Left lung (tissue), 10 donors: ENCODE results near the gene APOL5. TPM values are rescaled to one million over a fixed set of nuclear protein-coding genes. Genes with fewer than 3 reads are reported as not detected.
A peak's percentile ranks its signal among the peaks of the same experiment; 100 is the strongest.

Source experiments
- ATAC-seq: fragments of 200-7000 bp; cut with Tn5 transposase; one replicate; pipeline ENCODE4 v1.9.1; 2020; ENCODE audit warnings: moderate library complexity
- DNase-seq, 4 donors: peaks; one replicate each; pipeline ENCODE4 v3.0.0-alpha.2; 2013 to 2020
- H3K27ac ChIP-seq, 2 donors: fragments of 200-600 bp; sonication (generic) in 1 of 2; one replicate each; pipeline versions ENCODE4 v1.5.0 to v1.8.0; 2020 to 2021
- H3K27me3 ChIP-seq, 2 donors: fragments of 200-600 bp; sonication (generic) in 1 of 2; one replicate each; pipeline versions ENCODE4 v1.5.0 to v1.8.0; 2020 to 2021
- H3K36me3 ChIP-seq, 2 donors: fragments of 200-600 bp; sonication (generic) in 1 of 2; one replicate each; pipeline versions ENCODE4 v1.5.0 to v1.8.0; 2020 to 2021
- H3K4me1 ChIP-seq, 2 donors: fragments of 200-600 bp; one replicate each; pipeline ENCODE4 v1.8.0; 2021
- H3K4me3 ChIP-seq, 2 donors: fragments of 200-600 bp; sonication (generic) in 1 of 2; one replicate each; pipeline versions ENCODE4 v1.5.0 to v1.8.0; 2020 to 2021; ENCODE audit warnings: mild to moderate bottlenecking in 1 of 2
- H3K9me3 ChIP-seq, 2 donors: fragments of 200-600 bp; sonication (generic) in 1 of 2; one replicate each; pipeline versions ENCODE4 v1.5.0 to v1.8.0; 2020 to 2021
- CTCF ChIP-seq, 2 donors: fragments of 200-600 bp; sonication (generic) in 1 of 2; IDR thresholded peaks; one replicate each; pipeline versions ENCODE4 v1.5.0 to v1.8.0; 2021; ENCODE audit warnings: antibody characterized with exemption in 2 of 2
- intact Hi-C, 2 donors: fragments of 100-400 bp; cut with DNase I; formaldehyde crosslinking; loops; one replicate each; pipeline versions ENCODE4 v1.11.2 to v1.14.2; 2022
- polyA plus RNA-seq, 6 donors: library from polyadenylated mRNA; unstranded; fragments of 120-200 nt; gene quantifications; one replicate each; pipeline ENCODE4 v1.2.1, GENCODE V29; 2013; ENCODE audit not compliant: insufficient read length in 6 of 6
- total RNA-seq, 2 donors: library from RNA; stranded (reverse); fragmentation: NEBNext Ultra II Directional; extraction: Animal tissue kit (Norgen Biotek cat#: 25700); gene quantifications; one replicate each; pipeline ENCODE4 v1.2.1, GENCODE V29; 2021
- donor health status: DM: no; HTN: yes; CAD: no.
- donor health status: DM: no; HTN: no; CAD: no.

The APOL5 gene
- total and polyA plus RNA-seq, 8 donors, result 0.10 to 0.11 TPM; not detected in 6

GRCh38 chr22:35731321-35731720, 13.6 kb downstream of the APOL5 start:
- intact Hi-C loops, result no loop called here

GRCh38 chr22:35732116-35732515, 14.4 kb downstream of the APOL5 start:
- H3K36me3 ChIP-seq, result no peaks in the 10 kb centered on the region
- DNase-seq, result no peak
- no peaks in the 10 kb centered on the region for H3K9me3 ChIP-seq
- intact Hi-C loops, result no loop called here
- H3K4me3 ChIP-seq, result no peak overlapping the region
- H3K4me1 ChIP-seq, result no peaks in the 10 kb centered on the region
- ATAC-seq, result no peak
- H3K27ac ChIP-seq, result no peak overlapping the region
- H3K27me3 ChIP-seq, result no peaks in the 10 kb centered on the region
- TF ChIP-seq CTCF (IDR thresholded peaks at IDR 0.05), result no peak

More at GRCh38 chr22:35731321-35731720, 13.6 kb downstream of the APOL5 start:
- DNase-seq, result no peak
- Histone ChIP-seq H3K4me1 (no peaks in the 10 kb centered on the region), H3K9me3 (no peaks in the 10 kb centered on the region), H3K27ac (no peak overlapping the region), H3K4me3 (no peak overlapping the region), H3K27me3 (no peaks in the 10 kb centered on the region), H3K36me3 (no peaks in the 10 kb centered on the region)
- no peak for TF ChIP-seq CTCF (IDR thresholded peaks at IDR 0.05)
- no peak for ATAC-seq

GRCh38 chr22:35733036-35733435, 15.4 kb downstream of the APOL5 start:
- Histone ChIP-seq H3K4me3 (no peak overlapping the region), H3K27me3 (no peaks in the 10 kb centered on the region), H3K4me1 (no peaks in the 10 kb centered on the region), H3K9me3 (no peaks in the 10 kb centered on the region), H3K27ac (no peak overlapping the region), H3K36me3 (peaks cover 0 to 5% of the 10 kb centered on the region in 2 donors)
- TF ChIP-seq CTCF (IDR thresholded peaks at IDR 0.05), result no peak
- DNase-seq, result no peak
- ATAC-seq, result no peak
- intact Hi-C loops, result no loop called here

- Histone ChIP-seq H3K9me3 (no peaks in the 10 kb centered on the region), H3K27ac (no peak overlapping the region), H3K27me3 (no peaks in the 10 kb centered on the region), H3K4me1 (no peaks in the 10 kb centered on the region), H3K36me3 (peaks cover 0 to 9% of the 10 kb centered on the region in 2 donors), H3K4me3 (no peak overlapping the region)
- DNase-seq, result peak in 2 of 4 donors; percentile 53 to 60
- ATAC-seq, result no peak
- intact Hi-C loops, result no loop called here
- TF ChIP-seq CTCF (IDR thresholded peaks at IDR 0.05), result no peak
Observed at GRCh38 chr22:35733791-35734516, 16.3 kb downstream of the APOL5 start.

GRCh38 chr22:35734517-35734827, 16.8 kb downstream of the APOL5 start:
- DNase-seq (no peak), ATAC-seq (no peak)
- H3K4me1 ChIP-seq, result no peaks in the 10 kb centered on the region
- H3K4me3 ChIP-seq, result no peak overlapping the region
- H3K27ac ChIP-seq, result no peak overlapping the region
- TF ChIP-seq CTCF (IDR thresholded peaks at IDR 0.05), result no peak
- H3K36me3 ChIP-seq, result peaks cover 0 to 9% of the 10 kb centered on the region in 2 donors
- H3K27me3 ChIP-seq, result no peaks in the 10 kb centered on the region
- intact Hi-C loops, result no loop called here
- H3K9me3 ChIP-seq, result no peaks in the 10 kb centered on the region
